ENCODE measurements around the gene DRD3. TPM values are rescaled to one million over a fixed set of nuclear protein-coding genes. Genes with fewer than 3 reads are reported as not detected.

Gene DRD3
- polyA plus RNA-seq, 3 donors: not detected

- no peak for TF ChIP-seq CTCF (IDR thresholded peaks at IDR 0.05)
- DNase-seq: no peak
- H3K79me2 ChIP-seq (ENCODE audit: insufficient read depth, low read length): no peaks in the 10 kb centered on the region
- H3K4me1 ChIP-seq (ENCODE audit: control insufficient read depth in 1 of 2, insufficient read depth in 2 of 2, low read length in 2 of 2): no peaks in the 10 kb centered on the region
- H3K36me3 ChIP-seq (replicated peaks in 1 of 2; ENCODE audit: control insufficient read depth in 1 of 2, insufficient read depth in 2 of 2, low read length in 2 of 2): no peaks in the 10 kb centered on the region
- no peaks in the 10 kb centered on the region for H4K20me1 ChIP-seq (ENCODE audit: insufficient read depth, low read length)
- no peak overlapping the region for H3K9ac ChIP-seq (ENCODE audit: insufficient read depth, low read length, poor library complexity, severe bottlenecking)
- intact Hi-C loops (cut with micrococcal nuclease): no loop called here
- Mint-ChIP-seq H3K36me3 (no peaks in the 10 kb centered on the region), H3K4me3 (no peak overlapping the region), H3K9me3 (peaks cover 0 to 4% (median 0%) of the 10 kb centered on the region in 7 donors), H3K27me3 (ENCODE audit: low read depth in 3 of 3) (peaks cover 0 to 2% (median 0%) of the 10 kb centered on the region in 3 donors), H3K27ac (no peak overlapping the region), H3K4me1 (no peaks in the 10 kb centered on the region)
- H3K9me3 ChIP-seq (replicated peaks in 1 of 2; ENCODE audit: control insufficient read depth in 1 of 2, insufficient read depth in 1 of 2, low read length in 2 of 2): no peaks in the 10 kb centered on the region
- no peak overlapping the region for H2AFZ ChIP-seq (ENCODE audit: insufficient read depth, low read depth, low read length, poor library complexity, severe bottlenecking)
- no peak overlapping the region for H3K27ac ChIP-seq (ENCODE audit: low read depth in 1 of 2, low read length in 2 of 2)
- 100% methylated on average over 1 of the region's 1 CpG for WGBS (ENCODE audit: insufficient coverage)
- no peak overlapping the region for H3K4me3 ChIP-seq (replicated peaks in 1 of 3; ENCODE audit: low read depth in 2 of 3, low read length in 3 of 3)
- H3K4me2 ChIP-seq (replicated peaks; ENCODE audit: extremely low read depth, low read length, poor library complexity, severe bottlenecking): no peak overlapping the region
- no peaks in the 10 kb centered on the region for H3K27me3 ChIP-seq (ENCODE audit: control insufficient read depth in 2 of 2, insufficient read depth in 2 of 2, low read length in 2 of 2)
Observed at GRCh38 chr3:114194750-114195149, 15.9 kb upstream of the DRD3 start.

- no peaks in the 10 kb centered on the region for H3K36me3 ChIP-seq (replicated peaks in 1 of 2; ENCODE audit: control insufficient read depth in 1 of 2, insufficient read depth in 2 of 2, low read length in 2 of 2)
- Mint-ChIP-seq H3K4me1 (no peaks in the 10 kb centered on the region), H3K4me3 (no peak overlapping the region), H3K9me3 (peaks cover 0 to 11% (median 2%) of the 10 kb centered on the region in 7 donors), H3K27me3 (ENCODE audit: low read depth in 3 of 3) (no peaks in the 10 kb centered on the region), H3K27ac (no peak overlapping the region), H3K36me3 (no peaks in the 10 kb centered on the region)
- no peak overlapping the region for H2AFZ ChIP-seq (ENCODE audit: insufficient read depth, low read depth, low read length, poor library complexity, severe bottlenecking)
- no peak overlapping the region for H3K27ac ChIP-seq (ENCODE audit: low read depth in 1 of 2, low read length in 2 of 2)
- DNase-seq: no peak
- no peaks in the 10 kb centered on the region for H3K27me3 ChIP-seq (ENCODE audit: control insufficient read depth in 2 of 2, insufficient read depth in 2 of 2, low read length in 2 of 2)
- H3K9ac ChIP-seq (ENCODE audit: insufficient read depth, low read length, poor library complexity, severe bottlenecking): no peak overlapping the region
- H3K4me1 ChIP-seq (ENCODE audit: control insufficient read depth in 1 of 2, insufficient read depth in 2 of 2, low read length in 2 of 2): no peaks in the 10 kb centered on the region
- H3K79me2 ChIP-seq (ENCODE audit: insufficient read depth, low read length): no peaks in the 10 kb centered on the region
- H4K20me1 ChIP-seq (ENCODE audit: insufficient read depth, low read length): no peaks in the 10 kb centered on the region
- no peak overlapping the region for H3K4me2 ChIP-seq (replicated peaks; ENCODE audit: extremely low read depth, low read length, poor library complexity, severe bottlenecking)
- H3K9me3 ChIP-seq (replicated peaks in 1 of 2; ENCODE audit: control insufficient read depth in 1 of 2, insufficient read depth in 1 of 2, low read length in 2 of 2): no peaks in the 10 kb centered on the region
- no peak for TF ChIP-seq CTCF (IDR thresholded peaks at IDR 0.05)
- intact Hi-C loops (cut with micrococcal nuclease): no loop called here
- H3K4me3 ChIP-seq (replicated peaks in 1 of 3; ENCODE audit: low read depth in 2 of 3, low read length in 3 of 3): no peak overlapping the region
Observed at GRCh38 chr3:114192136-114192535, 13.3 kb upstream of the DRD3 start.
